SK-N-SH treated with all-trans-retinoic acid at 6 μM for 48 hours (cell line): ENCODE data around the gene VOPP1.
"Not testable (repeated sequence)": the region's sequence is repeated elsewhere in the genome, so short reads cannot be mapped to it uniquely, and the experiment has no call there.

Experiments
- ATAC-seq: fragments of 200-7000 bp; cut with Tn5 transposase; 3 replicates; pipeline ENCODE4 v1.9.1; 2020; ENCODE audit warnings: mild to moderate bottlenecking, moderate library complexity
- ARNTL ChIP-seq: fragments of 450-650 bp; formaldehyde crosslinking; IDR thresholded peaks from 2 replicates; pipeline ENCODE4 v1.5.0; 2020; ENCODE audit warnings: low read depth, mild to moderate bottlenecking, moderate library complexity, borderline replicate concordance
- BACH2 ChIP-seq: fragments of 250-450 bp; sonication (Bioruptor Pico); IDR thresholded peaks from 2 replicates; pipeline ENCODE4 v1.9.0; 2021; ENCODE audit warnings: mild to moderate bottlenecking, borderline replicate concordance
- CSDC2 ChIP-seq: fragments of 250-450 bp; sonication (Bioruptor Pico); IDR thresholded peaks from 2 replicates; pipeline ENCODE4 v1.5.0; 2020; ENCODE audit warnings: mild to moderate bottlenecking, moderate library complexity
- CSRNP3 ChIP-seq: fragments of 250-450 bp; sonication (Bioruptor Pico); IDR thresholded peaks from 2 replicates; pipeline ENCODE4 v1.5.1; 2021; ENCODE audit warnings: mild to moderate bottlenecking, moderate library complexity
- ISL1 ChIP-seq: fragments of 250-450 bp; sonication (Bioruptor Pico); IDR thresholded peaks from 2 replicates; pipeline ENCODE4 v2.1.2; 2022; ENCODE audit warnings: mild to moderate bottlenecking, moderate library complexity
- OSR1 ChIP-seq: fragments of 250-450 bp; sonication (Bioruptor Pico); IDR thresholded peaks from 2 replicates; pipeline ENCODE4 v1.8.0; 2022; ENCODE audit warnings: moderate library complexity, mild to moderate bottlenecking, inconsistent platforms
- PATZ1 ChIP-seq: fragments of 250-450 bp; sonication (Bioruptor Pico); IDR thresholded peaks from 2 replicates; pipeline ENCODE4 v1.8.0; 2020; ENCODE audit warnings: mild to moderate bottlenecking, moderate library complexity, borderline replicate concordance
- PPARA ChIP-seq: fragments of 250-450 bp; sonication (Bioruptor Pico); IDR thresholded peaks from 2 replicates; pipeline ENCODE4 v1.5.0; 2020; ENCODE audit warnings: mild to moderate bottlenecking, borderline replicate concordance
- SNAI2 ChIP-seq: fragments of 250-450 bp; sonication (Bioruptor Pico); IDR thresholded peaks from 2 replicates; pipeline ENCODE4 v1.5.0; 2020; ENCODE audit warnings: mild to moderate bottlenecking, moderate library complexity
- TOX ChIP-seq: fragments of 250-450 bp; sonication (Bioruptor Pico); IDR thresholded peaks from 2 replicates; pipeline ENCODE4 v1.8.0; 2021; ENCODE audit warnings: mild to moderate bottlenecking, moderate library complexity, borderline replicate concordance
- TSHZ2 ChIP-seq: fragments of 250-450 bp; sonication (Bioruptor Pico); IDR thresholded peaks from 2 replicates; pipeline ENCODE4 v1.5.0; 2020; ENCODE audit warnings: mild to moderate bottlenecking, moderate library complexity
- ZC3H10 ChIP-seq: fragments of 250-450 bp; sonication (Bioruptor Pico); IDR thresholded peaks from 2 replicates; pipeline ENCODE4 v1.5.1; 2021; ENCODE audit warnings: mild to moderate bottlenecking, moderate library complexity
- ZFP3 ChIP-seq: fragments of 250-450 bp; sonication (Bioruptor Pico); IDR thresholded peaks from 2 replicates; pipeline ENCODE4 v1.5.0; 2020; ENCODE audit warnings: mild to moderate bottlenecking, moderate library complexity
- ZNF70 ChIP-seq: fragments of 450-650 bp; formaldehyde crosslinking; IDR thresholded peaks from 2 replicates; pipeline ENCODE4 v1.5.0; 2020; ENCODE audit warnings: mild to moderate bottlenecking, moderate library complexity

The VOPP1 gene

GRCh38 chr7:55572378-55573233 lies at the start of gene VOPP1:
VOPP1 (minus strand) TSS chr7:55572502; CDS start chr7:55572324, 178 bp downstream.
- peak; percentile 40 for ATAC-seq
- TF ChIP-seq TSHZ2 (CRISPR knock-in tag) (0 out of 2 replicates have a peak, but pooled peaks have one; percentile 13), CSRNP3 (CRISPR knock-in tag) (no peak), PATZ1 (CRISPR knock-in tag) (peak; percentile 53; the same call in 1 of the 2 replicates), ZFP3 (CRISPR knock-in tag) (peak; percentile 66; the same call in 1 of the 2 replicates), PPARA (CRISPR knock-in tag) (no peak), SNAI2 (CRISPR knock-in tag) (peak; percentile 59; the same call in 1 of the 2 replicates)

- TF ChIP-seq TOX (CRISPR knock-in tag) = no peak
- no peak for TF ChIP-seq SNAI2 (CRISPR knock-in tag)
- TF ChIP-seq PATZ1 (CRISPR knock-in tag) = no peak
- no peak for TF ChIP-seq CSDC2 (CRISPR knock-in tag)
- TF ChIP-seq ZFP3 (CRISPR knock-in tag) = no peak
- no peak for TF ChIP-seq ISL1 (CRISPR knock-in tag)
- TF ChIP-seq ZC3H10 = no peak
- TF ChIP-seq OSR1 = no peak
- no peak for TF ChIP-seq ZNF70 (CRISPR knock-in tag)
- TF ChIP-seq BACH2 = no peak
- TF ChIP-seq TSHZ2 (CRISPR knock-in tag) = no peak
- no peak for TF ChIP-seq ARNTL
- TF ChIP-seq, all 23 proteins: peak for 0
- no peak for ATAC-seq
Observed at GRCh38 chr7:55618913-55619312, 46.6 kb upstream of the VOPP1 start.

- ATAC-seq = not testable (repeated sequence)
Observed at GRCh38 chr7:55614365-55615064, 42.2 kb upstream of the VOPP1 start.

GRCh38 chr7:55609726-55610125 lies 37.4 kb upstream of the VOPP1 start:
- ATAC-seq = not testable (repeated sequence)

- ATAC-seq = not testable (repeated sequence)
Observed at GRCh38 chr7:55605661-55606060, 33.4 kb upstream of the VOPP1 start.

- peak; percentile 70 for ATAC-seq
Observed at GRCh38 chr7:55597944-55598499, 25.7 kb upstream of the VOPP1 start.

GRCh38 chr7:55597214-55597739 lies 25.0 kb upstream of the VOPP1 start:
- not testable (repeated sequence) for ATAC-seq
